Liver (tissue), 9 donors: Measurements from ENCODE around the gene RYR3. TPM values are rescaled to one million over a fixed set of nuclear protein-coding genes. Genes with fewer than 3 reads are reported as not detected.

Experiments used
- DNase-seq: peaks from one replicate; pipeline ENCODE4 v3.0.0-alpha.2; 2017; ENCODE audit warnings: low spot score
- H3K27ac ChIP-seq, 2 donors: one replicate each; pipeline ENCODE4 v1.7.0; 2013; ENCODE audit warnings: inconsistent platforms in 2 of 2, low read length in 2 of 2, control low read depth in 1 of 2, low read depth in 1 of 2, mild to moderate bottlenecking in 1 of 2
- H3K27me3 ChIP-seq, 4 donors: one replicate each; pipeline versions ENCODE4 v1.6.1 to v1.7.0; 2013; ENCODE audit warnings: low read length in 3 of 4, inconsistent platforms in 1 of 4, mild to moderate bottlenecking in 1 of 4, moderate library complexity in 1 of 4; ENCODE audit not compliant: control insufficient read depth in 4 of 4, insufficient read depth in 4 of 4
- H3K36me3 ChIP-seq, 4 donors: one replicate each; pipeline versions ENCODE4 v1.6.1 to v1.7.0; 2013; ENCODE audit warnings: low read length in 3 of 4, mild to moderate bottlenecking in 3 of 4, low read depth in 1 of 4, moderate library complexity in 1 of 4; ENCODE audit not compliant: control insufficient read depth in 4 of 4, insufficient read depth in 3 of 4
- H3K4me1 ChIP-seq, 4 donors: one replicate each; pipeline versions ENCODE4 v1.6.1 to v1.7.0; 2013; ENCODE audit warnings: low read length in 3 of 4, mild to moderate bottlenecking in 3 of 4, moderate library complexity in 1 of 4; ENCODE audit not compliant: control insufficient read depth in 4 of 4, insufficient read depth in 4 of 4
- H3K4me3 ChIP-seq, 3 donors: one replicate each; pipeline versions ENCODE4 v1.6.1 to v1.7.0; 2013; ENCODE audit warnings: low read length in 3 of 3, control low read depth in 1 of 3, low read depth in 1 of 3, mild to moderate bottlenecking in 1 of 3
- H3K9ac ChIP-seq, 2 donors: one replicate each; pipeline ENCODE4 v1.7.0; 2013; ENCODE audit warnings: low read length in 2 of 2, mild to moderate bottlenecking in 2 of 2, moderate library complexity in 2 of 2, control low read depth in 1 of 2, low read depth in 1 of 2
- H3K9me3 ChIP-seq, 4 donors: one replicate each; pipeline versions ENCODE4 v1.6.1 to v1.7.0; 2013; ENCODE audit warnings: low read length in 3 of 4; ENCODE audit not compliant: control insufficient read depth in 4 of 4
- CTCF ChIP-seq: fragments of 150-350 bp; IDR thresholded peaks from 2 replicates; pipeline ENCODE4 v1.5.1; 2017; ENCODE audit warnings: improper control_type of control experiment, low read depth, low read length; ENCODE audit not compliant: missing input control
- EGR1 ChIP-seq, 2 donors: IDR thresholded peaks; 2 replicates each; pipeline ENCODE4 v1.6.1; 2016 to 2018; ENCODE audit warnings: antibody characterized with exemption in 2 of 2, low read depth in 2 of 2
- FOXA1 ChIP-seq: IDR thresholded peaks from 2 replicates; pipeline ENCODE4 v1.6.1; 2016; ENCODE audit warnings: antibody characterized with exemption
- FOXA2 ChIP-seq: IDR thresholded peaks from 2 replicates; pipeline ENCODE4 v1.6.1; 2016; ENCODE audit warnings: antibody characterized with exemption
- GABPA ChIP-seq, 2 donors: IDR thresholded peaks in 1 of 2; conservative IDR thresholded peaks in 1 of 2; 2 replicates each; pipeline ENCODE4 v1.6.1; 2016; ENCODE audit warnings: antibody characterized with exemption in 2 of 2, mild to moderate bottlenecking in 1 of 2, moderate library complexity in 1 of 2
- HNF4A ChIP-seq, 2 donors: conservative IDR thresholded peaks; 2 replicates each; pipeline ENCODE4 v1.6.1; 2016; ENCODE audit warnings: antibody characterized with exemption in 2 of 2, mild to moderate bottlenecking in 2 of 2
- HNF4G ChIP-seq: IDR thresholded peaks from 2 replicates; pipeline ENCODE4 v1.6.1; 2016; ENCODE audit warnings: antibody characterized with exemption
- JUND ChIP-seq, 2 donors: IDR thresholded peaks; 2 replicates each; pipeline ENCODE4 v1.6.1; 2016; ENCODE audit warnings: antibody characterized with exemption in 2 of 2
- MAX ChIP-seq: IDR thresholded peaks from 2 replicates; pipeline ENCODE4 v1.6.1; 2016; ENCODE audit warnings: antibody characterized with exemption
- NR2F2 ChIP-seq: IDR thresholded peaks from 2 replicates; pipeline ENCODE4 v1.6.1; 2016; ENCODE audit warnings: antibody characterized with exemption
- RAD21 ChIP-seq, 2 donors: IDR thresholded peaks; 2 replicates each; pipeline ENCODE4 v1.6.1; 2016; ENCODE audit warnings: antibody characterized with exemption in 2 of 2, mild to moderate bottlenecking in 2 of 2
- REST ChIP-seq: IDR thresholded peaks from 2 replicates; pipeline ENCODE4 v1.6.1; 2016; ENCODE audit warnings: antibody characterized with exemption, mild to moderate bottlenecking
- RXRA ChIP-seq, 2 donors: IDR thresholded peaks; 2 replicates each; pipeline ENCODE4 v1.6.1; 2017 to 2018; ENCODE audit warnings: antibody characterized with exemption in 2 of 2, mild to moderate bottlenecking in 1 of 2
- SP1 ChIP-seq: IDR thresholded peaks from 2 replicates; pipeline ENCODE4 v1.6.1; 2018; ENCODE audit warnings: antibody characterized with exemption, mild to moderate bottlenecking
- TAF1 ChIP-seq: conservative IDR thresholded peaks from 2 replicates; pipeline ENCODE4 v1.6.1; 2016; ENCODE audit warnings: antibody characterized with exemption, mild to moderate bottlenecking
- YY1 ChIP-seq: IDR thresholded peaks from 2 replicates; pipeline ENCODE4 v1.6.1; 2016; ENCODE audit warnings: antibody characterized with exemption, mild to moderate bottlenecking
- ZBTB33 ChIP-seq: IDR thresholded peaks from 2 replicates; pipeline ENCODE4 v1.6.1; 2016; ENCODE audit warnings: antibody characterized with exemption
- WGBS: extraction: QIAGEN DNeasy Blood & Tissue Kit; methylation state at CpG from one replicate; pipeline ENCODE4 v1.1.7; 2013; 5-methylcytosine and 5-hydroxymethylcytosine counted together
- polyA plus RNA-seq, 2 donors: library from polyadenylated mRNA; stranded (reverse) in 1 of 2; unstranded in 1 of 2; fragments of 200-250 nt in 1 of 2; fragments of >200 nt in 1 of 2; fragmentation: Nextera tagmentation in 1 of 2; extraction: Ambion mirVana in 1 of 2; gene quantifications; one replicate each; pipeline versions ENCODE4 v1.2.1 to v1.2.3, GENCODE V29; 2013 to 2015
- total RNA-seq, 2 donors: library from RNA; depleted of rRNA; stranded (reverse); fragments of >200 nt; gene quantifications; one replicate each; pipeline ENCODE4 v1.2.3, GENCODE V29; 2014
- donor health status: healthy.
- donor health status: healthy.
- donor health status: healthy.
- donor health status: healthy.
- donor health status: healthy.

RYR3 gene
- total and polyA plus RNA-seq, 4 donors: 0.01 to 1.1 (median 0.22) TPM

GRCh38 chr15:33277689-33278088 lies 33.1 kb upstream of the RYR3 start:
- H3K4me1 ChIP-seq: no peaks in the 10 kb centered on the region
- DNase-seq: no peak
- TF ChIP-seq NR2F2 (no peak), HNF4A (conservative IDR thresholded peaks at IDR 0.05) (no peak), TAF1 (no peak), JUND (IDR thresholded peaks at IDR 0.05) (no peak), EGR1 (IDR thresholded peaks at IDR 0.05; ENCODE audit: low read depth in 2 of 2) (no peak), HNF4G (no peak), GABPA (IDR thresholded peaks at IDR 0.05 in 1 of 2, conservative IDR thresholded peaks at IDR 0.05 in 1 of 2) (no peak), REST (no peak), RXRA (IDR thresholded peaks at IDR 0.05) (no peak), FOXA1 (no peak), RAD21 (IDR thresholded peaks at IDR 0.05) (no peak), SP1 (no peak), MAX (no peak), ZBTB33 (no peak), CTCF (no peak), YY1 (no peak), FOXA2 (no peak)
- peaks cover 0 to 2% (median 0%) of the 10 kb centered on the region in 4 donors for H3K9me3 ChIP-seq
- no peaks in the 10 kb centered on the region for H3K36me3 ChIP-seq
- no peak overlapping the region for H3K27ac ChIP-seq
- H3K9ac ChIP-seq: no peak overlapping the region
- H3K4me3 ChIP-seq: no peak overlapping the region
- WGBS: 30% methylated on average over 1 of the region's 1 CpG
- H3K27me3 ChIP-seq: peaks cover 0 to 3% (median 0%) of the 10 kb centered on the region in 4 donors
